Prostate gland (tissue), 2 donors: ENCODE measurements around the gene C4A.

Experiments
- CTCF ChIP-seq, 4 experiments: fragments of 200-600 bp in 2 of 4; fragments of 450-650 bp in 2 of 4; sonication (generic) in 2 of 4; IDR thresholded peaks; 1 replicate in 3 of 4; 2 replicates in 1 of 4; pipeline ENCODE4 v1.5.1; 2016 to 2019; ENCODE audit warnings: antibody characterized with exemption in 4 of 4, mild to moderate bottlenecking in 2 of 4, moderate library complexity in 2 of 4
- POLR2A ChIP-seq: fragments of 450-650 bp; IDR thresholded peaks from one replicate; pipeline ENCODE4 v1.6.1; 2016; ENCODE audit warnings: antibody characterized with exemption, mild to moderate bottlenecking
- POLR2AphosphoS5 ChIP-seq: sonication (generic); formaldehyde crosslinking; IDR thresholded peaks from one replicate; pipeline ENCODE4 v1.6.1; 2017; ENCODE audit warnings: antibody characterized with exemption

GRCh38 chr6:31969712-31970603, 11.9 kb upstream of the C4A start:
- TF ChIP-seq CTCF (IDR thresholded peaks at IDR 0.05) (no peak), POLR2A (no peak), POLR2AphosphoS5 (no peak)
